Chondrocyte (in vitro differentiated cells): ENCODE results near the gene DLG2. TPM values are rescaled to one million over a fixed set of nuclear protein-coding genes. Genes with fewer than 3 reads are reported as not detected.

Experiments
- DNase-seq: peaks from one replicate; pipeline ENCODE4 v3.0.0; 2021; ENCODE audit warnings: mixed read lengths, low spot score
- H3K27ac Mint-ChIP-seq: one replicate; pipeline ENCODE4 v1.8.0; 2021; ENCODE audit warnings: mild to moderate bottlenecking, moderate library complexity, mixed read lengths; ENCODE audit not compliant: unreplicated experiment
- H3K27me3 Mint-ChIP-seq: 2 replicates; pipeline ENCODE4 v1.8.0; 2021; ENCODE audit warnings: low read depth, mixed read lengths
- H3K36me3 Mint-ChIP-seq: 2 replicates; pipeline ENCODE4 v1.8.0; 2021; ENCODE audit warnings: low read depth, mixed read lengths
- H3K4me1 Mint-ChIP-seq: 2 replicates; pipeline ENCODE4 v1.8.0; 2021; ENCODE audit warnings: low read depth, mild to moderate bottlenecking, mixed read lengths
- H3K4me3 Mint-ChIP-seq: one replicate; pipeline ENCODE4 v1.8.0; 2021; ENCODE audit warnings: mild to moderate bottlenecking, moderate library complexity, mixed read lengths; ENCODE audit not compliant: unreplicated experiment
- H3K9me3 Mint-ChIP-seq: 2 replicates; pipeline ENCODE4 v1.8.0; 2021; ENCODE audit warnings: low read depth, mixed read lengths
- total RNA-seq: library from RNA; stranded (reverse); gene quantifications from 3 replicates; pipeline ENCODE4 v1.2.1, GENCODE V29; 2021
- TF ChIP-seq, protein P1 (sequence below): fragments of 200-600 bp; sonication (generic); IDR thresholded peaks from 2 replicates; pipeline ENCODE4 v1.5.0; 2021; ENCODE audit warnings: antibody characterized with exemption, mild to moderate bottlenecking, moderate library complexity

Gene DLG2
- total RNA-seq, 1 donor from 2014 or later: 1.3 TPM

DNA sequence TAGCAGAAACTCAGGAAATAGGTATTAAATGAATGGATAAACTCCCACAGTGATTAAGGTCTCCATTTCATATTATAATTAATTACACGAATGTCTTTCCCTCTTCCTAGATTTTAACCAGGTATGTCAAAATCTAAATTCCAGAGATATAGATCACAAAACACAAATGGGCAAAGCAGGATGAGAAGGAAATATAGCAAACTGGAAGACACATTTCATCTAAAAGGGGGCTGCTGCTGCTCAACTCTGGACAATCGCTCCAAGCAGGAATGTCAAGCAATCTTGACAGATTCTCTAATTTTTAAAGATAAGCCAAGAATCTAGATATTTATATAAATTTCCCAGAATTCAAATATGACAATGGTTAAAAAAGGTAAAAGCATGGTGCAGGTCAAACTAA is 1786.8 kb downstream of the DLG2 start:
- TF ChIP-seq, protein P1, sequence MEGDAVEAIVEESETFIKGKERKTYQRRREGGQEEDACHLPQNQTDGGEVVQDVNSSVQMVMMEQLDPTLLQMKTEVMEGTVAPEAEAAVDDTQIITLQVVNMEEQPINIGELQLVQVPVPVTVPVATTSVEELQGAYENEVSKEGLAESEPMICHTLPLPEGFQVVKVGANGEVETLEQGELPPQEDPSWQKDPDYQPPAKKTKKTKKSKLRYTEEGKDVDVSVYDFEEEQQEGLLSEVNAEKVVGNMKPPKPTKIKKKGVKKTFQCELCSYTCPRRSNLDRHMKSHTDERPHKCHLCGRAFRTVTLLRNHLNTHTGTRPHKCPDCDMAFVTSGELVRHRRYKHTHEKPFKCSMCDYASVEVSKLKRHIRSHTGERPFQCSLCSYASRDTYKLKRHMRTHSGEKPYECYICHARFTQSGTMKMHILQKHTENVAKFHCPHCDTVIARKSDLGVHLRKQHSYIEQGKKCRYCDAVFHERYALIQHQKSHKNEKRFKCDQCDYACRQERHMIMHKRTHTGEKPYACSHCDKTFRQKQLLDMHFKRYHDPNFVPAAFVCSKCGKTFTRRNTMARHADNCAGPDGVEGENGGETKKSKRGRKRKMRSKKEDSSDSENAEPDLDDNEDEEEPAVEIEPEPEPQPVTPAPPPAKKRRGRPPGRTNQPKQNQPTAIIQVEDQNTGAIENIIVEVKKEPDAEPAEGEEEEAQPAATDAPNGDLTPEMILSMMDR: no peak
- no peak overlapping the region for H3K27ac Mint-ChIP-seq
- H3K36me3 Mint-ChIP-seq: no peaks in the 10 kb centered on the region
- H3K9me3 Mint-ChIP-seq: no peaks in the 10 kb centered on the region
- H3K4me1 Mint-ChIP-seq: no peaks in the 10 kb centered on the region
- peaks cover 41% of the 10 kb centered on the region for H3K27me3 Mint-ChIP-seq
- H3K4me3 Mint-ChIP-seq: no peak overlapping the region
- no peak for DNase-seq

DNA sequence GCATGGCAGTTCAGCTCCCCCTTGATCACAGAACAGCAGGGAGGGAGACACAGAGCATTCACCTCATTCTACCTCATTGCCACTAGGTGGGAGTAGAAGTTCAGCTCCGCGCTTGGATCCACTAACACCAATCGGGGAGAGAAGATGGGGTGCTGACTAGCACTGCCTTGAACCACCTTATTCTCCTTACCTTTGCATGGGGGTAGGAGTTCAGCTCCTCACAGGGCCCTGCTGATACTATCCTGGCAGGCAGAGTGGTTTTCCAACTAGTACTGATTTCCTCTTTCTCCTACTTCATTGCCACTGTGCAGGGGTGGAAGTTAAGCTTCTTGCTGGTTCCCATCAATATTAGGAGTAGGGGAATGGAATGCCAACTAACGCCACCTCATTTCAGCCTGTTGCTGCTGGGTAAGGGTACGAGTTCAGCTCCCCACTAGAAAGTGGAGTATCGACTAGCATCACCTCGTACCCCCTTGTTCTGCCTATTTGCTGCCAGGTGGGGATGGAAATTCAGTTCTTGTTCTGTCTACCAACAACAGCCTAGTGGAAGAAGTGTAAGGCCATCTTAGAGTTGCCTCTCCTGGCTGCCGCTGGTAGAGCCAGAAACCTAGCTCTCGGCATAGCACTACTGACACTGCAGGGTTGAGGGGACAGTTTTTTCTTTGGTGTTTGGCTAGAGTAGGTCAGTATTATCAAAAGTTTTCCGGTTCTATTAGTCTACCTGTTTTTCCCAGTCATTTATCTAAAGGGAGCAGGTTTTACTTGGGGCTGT is 1790.1 kb downstream of the DLG2 start:
- DNase-seq: no peak
- Mint-ChIP-seq H3K4me1 (no peaks in the 10 kb centered on the region), H3K27me3 (peaks cover 47% of the 10 kb centered on the region), H3K9me3 (no peaks in the 10 kb centered on the region), H3K36me3 (no peaks in the 10 kb centered on the region), H3K4me3 (no peak overlapping the region), H3K27ac (no peak overlapping the region)
- TF ChIP-seq, protein P1: peak; percentile 82

DNA sequence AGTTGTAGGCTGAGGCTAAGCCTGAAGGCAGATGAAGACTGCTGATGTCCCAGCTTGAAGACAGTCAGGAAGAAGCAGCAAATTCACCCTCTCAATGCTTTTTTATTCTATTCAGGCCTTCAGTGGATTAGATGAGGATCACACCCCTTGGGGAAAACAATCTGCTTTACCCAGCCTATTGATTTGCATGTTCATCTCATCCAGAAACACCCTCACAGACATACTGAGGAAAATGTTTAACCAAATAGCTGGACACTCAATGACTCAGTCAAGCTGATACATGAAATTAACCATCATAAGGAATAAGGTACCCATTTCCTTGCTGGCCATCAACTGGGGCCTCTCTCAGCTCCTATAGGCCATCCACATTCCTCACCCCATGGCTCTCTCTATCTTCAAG is 1791.1 kb downstream of the DLG2 start:
- H3K4me3 Mint-ChIP-seq: no peak overlapping the region
- no peak for DNase-seq
- H3K27me3 Mint-ChIP-seq: peaks cover 45% of the 10 kb centered on the region
- no peaks in the 10 kb centered on the region for H3K4me1 Mint-ChIP-seq
- no peaks in the 10 kb centered on the region for H3K9me3 Mint-ChIP-seq
- no peaks in the 10 kb centered on the region for H3K36me3 Mint-ChIP-seq
- no peak overlapping the region for H3K27ac Mint-ChIP-seq
- TF ChIP-seq, protein P1: no peak

DNA sequence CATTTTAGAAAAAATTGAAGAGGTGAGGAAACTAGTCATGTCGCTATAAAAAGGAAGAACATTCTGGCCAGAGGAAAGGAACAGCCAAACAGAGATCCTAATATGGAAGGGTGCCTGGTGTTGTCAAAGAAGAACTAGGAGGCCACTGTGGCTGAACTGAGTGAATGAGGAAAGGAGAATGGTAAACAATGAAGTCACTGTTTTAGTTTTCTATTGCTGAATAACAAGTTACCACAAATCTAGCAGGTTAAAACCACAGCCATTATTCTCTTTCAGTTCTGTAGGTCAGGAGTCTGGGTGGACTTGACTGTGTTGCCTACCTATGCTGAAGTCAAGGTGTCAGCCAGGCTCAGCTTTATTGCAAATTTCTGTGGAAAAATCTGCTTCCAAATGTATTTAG is 1791.7 kb downstream of the DLG2 start:
- peaks cover 42% of the 10 kb centered on the region for H3K27me3 Mint-ChIP-seq
- H3K4me1 Mint-ChIP-seq: no peaks in the 10 kb centered on the region
- TF ChIP-seq, protein P1: no peak
- H3K36me3 Mint-ChIP-seq: no peaks in the 10 kb centered on the region
- no peak overlapping the region for H3K27ac Mint-ChIP-seq
- H3K9me3 Mint-ChIP-seq: no peaks in the 10 kb centered on the region
- no peak overlapping the region for H3K4me3 Mint-ChIP-seq
- DNase-seq: no peak

DNA sequence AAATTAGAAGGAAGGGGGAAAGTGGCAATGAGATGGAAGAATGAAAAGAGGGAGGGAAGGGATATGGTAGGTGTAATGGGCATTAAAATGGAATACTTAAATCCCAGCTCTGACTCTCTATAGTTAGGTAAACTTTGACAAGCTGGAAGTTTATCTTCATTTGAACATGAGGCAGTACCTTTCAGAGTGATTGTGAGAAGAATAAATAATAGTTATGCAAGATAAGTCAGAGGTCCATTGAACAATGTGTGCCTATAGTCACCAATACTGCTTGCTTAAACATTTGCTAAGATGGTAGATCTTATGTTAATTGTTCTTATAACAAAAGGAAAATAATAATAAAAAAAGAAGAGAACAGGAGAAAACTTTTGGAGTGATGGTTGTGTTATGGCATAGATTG is 1795.2 kb downstream of the DLG2 start:
- TF ChIP-seq, protein P1: no peak
- Mint-ChIP-seq H3K27me3 (peaks cover 27% of the 10 kb centered on the region), H3K36me3 (no peaks in the 10 kb centered on the region), H3K4me3 (no peak overlapping the region), H3K4me1 (peaks cover 16% of the 10 kb centered on the region), H3K27ac (no peak overlapping the region), H3K9me3 (no peaks in the 10 kb centered on the region)
- DNase-seq: no peak
